Stimulated activated naive CD4-positive, alpha-beta T cell treated with Interleukin-2 at 50 U/mL for 16 hours (primary cell): ENCODE measurements around the gene NYAP1.
A peak's percentile ranks its signal among the peaks of the same experiment; 100 is the strongest.
"Not testable (repeated sequence)": the region's sequence is repeated elsewhere in the genome, so short reads cannot be mapped to it uniquely, and the experiment has no call there.

ENCODE experiments used
- DNase-seq: peaks from one replicate; lab custom pipeline; 2025; lab: John Stamatoyannopoulos, UW

NYAP1 gene

DNA sequence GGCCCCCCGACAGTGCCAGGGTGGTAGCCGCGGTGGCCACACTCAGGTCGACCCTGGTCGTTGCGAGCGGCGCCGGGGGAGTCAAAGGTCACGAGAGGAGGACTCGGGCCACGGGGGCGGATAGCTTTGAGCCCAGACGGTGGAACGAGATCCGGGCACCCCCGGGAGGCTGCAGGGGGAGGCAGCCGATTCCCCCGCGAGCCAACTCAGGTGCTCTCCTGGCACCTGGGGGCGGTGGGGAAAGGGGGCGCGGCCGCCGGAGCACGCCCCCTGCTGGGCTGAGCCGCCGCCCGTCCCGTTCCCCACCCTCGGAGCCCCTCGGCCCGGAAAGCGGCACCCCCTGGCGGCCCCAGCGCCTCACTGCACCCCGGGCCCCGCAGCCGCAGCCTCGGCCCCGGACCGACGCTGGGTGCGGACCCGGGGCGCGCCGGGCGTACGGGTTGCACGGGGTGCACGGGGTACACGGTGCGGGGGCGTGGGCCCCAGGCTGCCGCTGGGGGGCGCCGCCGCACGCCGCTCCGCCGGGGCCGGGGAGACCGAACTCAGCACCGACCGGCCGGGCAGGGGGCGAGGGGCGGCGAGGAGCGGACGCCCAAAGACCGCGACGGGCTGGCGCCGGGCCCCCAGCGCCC is 521 bp upstream of the NYAP1 start:
- peak; percentile 72 for DNase-seq

DNA sequence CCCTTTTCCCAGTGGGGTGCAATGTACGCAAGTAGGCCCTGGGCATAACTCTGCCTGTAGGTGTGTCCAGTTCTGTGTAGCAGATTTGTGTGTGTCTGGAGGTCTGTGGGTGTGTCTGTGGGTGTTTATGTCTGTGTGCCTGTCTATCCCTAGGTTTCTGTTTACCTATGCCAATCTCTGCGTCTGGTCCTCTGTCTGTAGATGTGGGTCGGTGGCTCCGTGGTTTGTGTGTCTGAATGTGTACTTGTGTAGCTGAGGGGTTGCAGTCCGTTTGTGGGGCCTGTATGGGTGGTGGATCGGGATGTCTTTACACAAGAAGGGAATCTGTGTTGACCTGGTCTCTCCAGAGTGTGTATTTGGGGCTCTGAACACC is 932 bp downstream of the NYAP1 start:
- no peak for DNase-seq

DNA sequence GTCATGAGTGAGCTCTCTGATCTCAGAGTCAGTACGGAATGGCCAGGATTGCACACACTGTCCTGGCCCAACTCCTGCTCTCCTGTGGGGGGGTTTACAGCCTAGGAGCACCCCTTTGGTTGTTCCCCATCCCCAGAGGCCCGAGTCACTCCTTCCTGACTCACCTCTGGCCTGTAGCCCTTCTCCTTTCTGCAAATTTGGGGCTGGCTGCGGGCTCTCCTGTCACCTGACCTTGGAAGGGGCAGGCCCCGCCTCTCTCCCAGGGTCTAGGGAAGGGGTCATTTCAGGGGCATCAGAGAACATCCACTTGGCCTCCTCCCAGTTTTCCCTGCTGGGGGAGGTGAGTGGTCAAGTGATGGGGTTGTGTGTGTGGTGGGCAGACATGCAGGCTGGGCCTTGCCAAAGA is 1.7 kb downstream of the NYAP1 start:
- no peak for DNase-seq

DNA sequence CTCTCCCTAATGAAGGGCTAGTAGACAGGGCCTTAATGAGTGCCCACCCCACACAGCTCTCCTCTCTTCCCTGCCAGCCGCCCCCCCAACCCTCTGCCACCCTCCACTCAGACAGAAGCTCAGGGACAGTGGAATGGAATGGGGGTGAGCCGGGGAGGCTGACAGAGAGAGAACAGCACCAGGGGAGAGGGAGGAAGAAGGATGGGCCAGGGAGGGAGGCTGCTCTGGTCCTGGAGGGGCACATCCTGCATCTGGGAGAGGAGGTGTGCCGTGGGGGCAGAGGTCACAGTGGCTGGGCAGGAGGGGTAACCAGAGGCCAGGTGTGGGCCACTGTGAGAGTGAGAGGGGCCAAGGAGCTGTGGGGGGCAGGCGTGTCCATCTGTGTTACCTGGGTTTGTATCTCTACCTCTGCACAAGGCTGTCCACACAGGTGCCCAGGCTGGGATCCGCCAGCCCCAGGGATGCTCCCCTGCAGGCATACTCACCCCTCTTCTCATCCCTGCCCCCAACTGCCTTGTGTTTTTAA is 2.4 kb downstream of the NYAP1 start:
- no peak for DNase-seq

DNA sequence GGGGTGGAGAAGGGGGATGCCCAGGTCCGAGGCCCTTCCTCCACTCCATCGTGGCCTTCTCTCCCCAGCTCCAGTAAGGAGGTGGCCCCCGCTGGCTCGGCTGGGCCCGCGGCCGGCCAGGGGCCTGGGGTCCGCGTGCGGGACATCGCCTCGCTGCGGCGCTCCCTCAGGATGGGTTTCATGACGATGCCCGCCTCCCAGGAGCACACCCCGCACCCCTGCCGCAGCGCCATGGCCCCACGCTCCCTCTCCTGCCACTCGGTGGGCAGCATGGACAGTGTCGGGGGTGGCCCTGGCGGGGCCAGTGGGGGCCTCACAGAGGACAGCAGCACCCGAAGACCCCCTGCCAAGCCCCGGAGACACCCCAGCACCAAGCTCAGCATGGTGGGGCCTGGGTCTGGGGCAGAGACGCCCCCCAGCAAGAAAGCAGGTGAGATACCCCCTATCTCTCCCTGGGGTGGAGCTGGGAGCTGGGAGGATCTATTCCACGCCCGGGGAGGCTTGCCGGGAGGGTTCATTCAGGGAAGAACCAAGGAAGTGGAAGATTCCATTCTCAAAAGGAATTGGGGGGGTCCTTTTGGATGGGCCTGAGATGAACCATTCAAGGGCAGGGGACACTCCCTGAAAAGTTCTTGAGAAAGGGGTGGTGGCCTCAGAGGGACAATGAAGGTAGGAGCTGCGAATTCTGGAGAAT is 3.2 kb downstream of the NYAP1 start:
- no peak for DNase-seq

DNA sequence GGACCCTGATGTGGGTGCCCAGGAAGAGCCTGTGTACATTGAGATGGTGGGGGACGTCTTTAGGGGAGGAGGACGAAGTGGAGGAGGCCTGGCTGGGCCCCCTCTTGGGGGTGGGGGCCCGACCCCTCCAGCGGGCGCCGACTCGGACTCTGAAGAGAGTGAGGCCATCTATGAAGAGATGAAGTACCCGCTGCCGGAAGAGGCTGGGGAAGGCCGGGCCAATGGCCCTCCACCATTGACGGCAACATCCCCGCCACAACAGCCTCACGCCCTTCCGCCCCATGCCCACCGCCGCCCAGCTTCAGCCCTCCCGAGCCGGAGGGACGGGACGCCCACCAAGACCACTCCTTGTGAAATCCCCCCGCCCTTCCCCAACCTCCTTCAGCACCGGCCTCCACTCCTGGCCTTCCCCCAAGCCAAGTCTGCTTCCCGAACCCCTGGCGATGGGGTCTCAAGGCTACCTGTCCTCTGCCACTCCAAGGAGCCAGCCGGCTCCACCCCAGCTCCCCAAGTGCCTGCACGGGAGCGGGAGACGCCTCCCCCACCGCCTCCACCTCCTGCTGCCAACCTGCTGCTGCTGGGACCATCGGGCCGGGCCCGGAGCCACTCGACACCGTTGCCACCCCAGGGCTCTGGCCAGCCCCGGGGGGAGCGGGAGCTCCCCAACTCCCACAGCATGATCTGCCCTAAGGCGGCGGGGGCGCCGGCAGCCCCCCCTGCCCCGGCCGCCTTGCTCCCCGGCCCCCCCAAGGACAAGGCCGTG is 4.8 kb downstream of the NYAP1 start:
- no peak for DNase-seq

DNA sequence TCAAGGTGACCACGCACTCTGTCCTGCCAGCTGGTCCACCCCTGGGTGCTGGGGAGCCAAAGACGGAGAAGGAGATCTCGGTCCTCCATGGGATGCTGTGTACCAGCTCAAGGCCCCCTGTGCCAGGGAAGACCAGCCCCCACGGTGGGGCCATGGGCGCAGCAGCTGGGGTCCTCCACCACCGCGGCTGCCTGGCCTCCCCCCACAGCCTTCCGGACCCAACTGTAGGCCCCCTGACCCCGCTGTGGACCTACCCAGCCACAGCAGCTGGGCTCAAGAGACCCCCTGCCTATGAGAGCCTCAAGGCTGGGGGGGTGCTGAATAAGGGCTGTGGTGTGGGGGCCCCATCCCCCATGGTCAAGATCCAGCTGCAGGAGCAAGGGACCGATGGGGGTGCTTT is 5.4 kb downstream of the NYAP1 start:
- DNase-seq: no peak

DNA sequence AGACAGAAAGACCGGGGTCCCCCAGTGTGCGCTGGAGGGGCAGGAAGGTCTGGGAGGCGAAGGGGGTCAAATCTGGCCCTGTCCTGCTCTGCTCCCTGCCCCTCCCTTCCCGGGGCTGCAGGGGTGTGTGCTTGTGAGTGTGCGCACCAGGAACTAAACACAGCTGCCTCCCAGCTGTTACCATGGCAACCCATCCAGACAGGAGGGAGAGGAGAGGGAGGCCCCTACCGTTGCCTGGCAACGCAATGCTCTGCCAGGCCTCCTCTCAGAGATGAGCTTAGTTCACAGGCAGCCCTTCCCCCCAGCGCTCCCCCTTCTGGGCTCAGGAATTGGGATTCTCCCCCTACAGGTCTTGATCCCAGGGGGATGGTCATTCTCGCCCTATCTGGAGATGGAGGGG is 6.1 kb downstream of the NYAP1 start:
- DNase-seq: no peak

DNA sequence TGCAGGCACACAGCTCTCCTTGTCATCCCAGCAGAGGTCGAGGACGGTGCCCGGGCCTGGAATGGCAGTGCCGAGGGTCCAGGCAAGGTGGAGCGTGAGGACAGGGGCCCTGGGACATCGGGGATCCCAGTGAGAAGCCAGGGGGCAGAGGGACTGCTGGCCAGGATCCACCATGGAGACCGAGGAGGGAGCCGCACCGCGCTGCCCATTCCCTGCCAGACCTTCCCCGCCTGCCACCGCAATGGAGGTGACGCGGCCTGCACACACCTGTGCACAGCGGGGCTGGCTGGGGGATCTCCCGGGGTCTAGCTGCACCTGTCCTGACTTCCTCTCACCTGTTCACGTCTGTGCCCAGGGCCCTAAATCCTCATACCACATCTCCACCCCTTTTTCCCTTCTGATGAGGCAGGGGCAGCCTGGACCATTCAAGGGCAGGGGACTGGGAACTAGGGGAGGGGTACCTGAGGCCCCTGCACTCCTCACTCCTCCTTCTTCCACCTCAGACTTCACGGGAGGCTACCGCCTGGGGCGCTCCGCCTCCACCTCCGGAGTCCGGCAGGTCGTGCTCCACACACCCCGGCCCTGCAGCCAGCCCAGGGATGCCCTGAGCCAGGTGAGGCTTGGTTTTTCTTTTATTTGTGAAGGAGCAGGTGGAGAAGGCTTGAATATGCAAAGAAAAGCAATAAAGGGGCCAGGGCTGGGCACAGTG is 6.9 kb downstream of the NYAP1 start:
- DNase-seq: no peak

DNA sequence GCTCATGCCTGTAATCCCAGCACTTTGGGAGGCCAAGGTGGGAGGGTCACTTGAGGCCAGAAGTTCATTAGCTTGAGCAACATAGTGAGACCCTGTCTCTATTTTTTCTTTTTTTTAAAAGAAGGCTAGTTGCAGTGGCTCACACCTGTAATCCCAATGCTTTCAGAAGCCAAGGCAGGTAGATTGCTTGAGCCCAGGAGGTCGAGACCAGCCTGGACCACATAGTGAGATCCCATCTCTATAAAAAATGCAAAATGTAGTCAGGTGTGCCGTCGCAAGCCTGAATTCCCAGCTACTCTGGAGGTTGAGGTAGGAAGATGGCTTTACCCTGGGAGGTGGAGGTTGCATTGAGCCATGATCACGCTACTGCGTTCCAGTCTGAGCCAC is 7.5 kb downstream of the NYAP1 start:
- DNase-seq: no peak

DNA sequence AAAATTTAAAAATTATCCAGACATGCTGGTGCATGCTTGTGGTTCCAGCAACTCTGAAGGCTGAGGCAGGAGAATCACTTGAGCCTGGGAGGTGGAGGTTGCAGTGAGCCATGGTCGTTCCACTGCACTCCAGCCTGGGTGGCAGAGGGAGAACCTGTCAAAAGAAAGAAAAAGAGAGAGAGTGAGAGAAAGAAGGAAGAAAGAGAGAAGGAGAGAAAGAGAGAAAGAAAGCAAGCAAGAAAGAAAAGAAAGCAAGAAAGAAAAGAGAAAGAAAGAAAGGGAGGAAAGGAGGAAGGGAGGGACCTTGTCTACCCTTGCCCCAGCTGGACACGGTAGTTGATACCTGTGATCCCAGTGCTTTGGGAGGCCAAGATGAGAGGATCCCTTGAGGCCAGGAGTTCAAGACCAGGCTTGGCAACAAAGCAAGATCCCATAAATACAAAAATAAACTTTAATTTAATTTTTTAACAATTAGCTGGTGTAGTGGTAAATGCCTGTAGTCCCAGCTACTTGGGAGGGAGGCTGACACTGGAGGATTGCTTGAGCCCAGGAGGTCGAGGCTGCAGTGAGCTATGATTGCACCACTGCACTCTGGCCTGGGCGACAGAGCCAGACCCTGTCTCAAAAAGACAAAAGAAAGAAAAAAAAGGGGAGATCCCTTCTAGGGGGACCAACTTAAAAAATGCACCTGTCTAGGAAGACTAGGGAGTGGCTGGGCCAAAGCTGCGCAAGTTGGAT is 9.2 kb downstream of the NYAP1 start:
- DNase-seq: no peak

DNA sequence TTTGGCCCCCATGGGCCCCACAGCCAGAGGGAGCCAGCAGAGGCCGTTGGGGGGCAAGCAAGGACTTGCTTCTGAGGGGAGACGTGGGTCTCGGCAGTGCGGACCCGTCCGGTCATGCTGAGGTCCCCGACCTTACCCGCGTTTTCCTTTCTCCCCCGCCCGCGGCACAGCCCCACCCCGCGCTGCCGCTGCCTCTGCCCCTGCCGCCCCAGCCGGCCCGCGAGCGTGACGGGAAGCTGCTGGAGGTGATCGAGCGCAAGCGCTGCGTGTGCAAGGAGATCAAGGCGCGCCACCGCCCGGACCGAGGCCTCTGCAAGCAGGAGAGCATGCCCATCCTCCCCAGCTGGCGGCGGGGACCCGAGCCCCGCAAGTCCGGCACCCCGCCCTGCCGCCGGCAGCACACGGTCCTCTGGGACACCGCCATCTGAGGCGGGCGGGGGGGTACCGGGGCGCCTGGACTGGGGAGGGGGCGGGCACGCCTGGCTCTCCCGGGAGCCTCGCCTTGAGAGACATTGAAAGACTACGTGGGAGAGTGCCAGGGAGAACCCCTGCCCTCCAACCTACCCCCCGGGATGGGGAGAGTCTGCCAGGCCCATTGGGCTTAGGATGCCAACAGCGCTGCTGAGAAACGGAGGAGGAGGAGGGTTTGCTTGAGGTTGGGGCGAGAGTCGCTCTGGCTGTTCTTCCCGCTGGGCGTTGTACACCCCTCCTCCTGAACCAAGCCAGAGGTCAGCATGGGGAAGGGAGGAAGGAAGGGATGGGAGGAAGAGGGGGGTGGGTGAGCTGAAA is 9.9 kb downstream of the NYAP1 start:
- peak; percentile 48 for DNase-seq

DNA sequence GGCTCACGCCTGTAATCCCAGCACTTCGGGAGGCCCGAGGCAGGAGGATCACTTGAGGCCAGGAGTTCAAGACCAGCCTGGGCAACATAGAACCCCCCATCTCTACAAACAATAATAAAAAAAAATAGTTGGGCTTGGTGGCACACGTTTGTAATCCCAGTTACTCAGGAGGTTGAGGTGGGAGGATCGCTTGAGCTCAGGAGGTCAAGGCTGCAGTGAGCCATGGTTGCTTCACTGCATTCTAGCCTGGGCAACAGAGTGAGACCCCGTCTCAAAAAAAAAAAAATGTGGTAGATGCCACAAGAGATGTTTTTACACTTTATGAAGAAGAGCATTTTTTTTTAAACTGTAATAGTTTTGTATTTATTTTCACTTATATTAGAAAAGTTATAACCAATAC is 12.8 kb downstream of the NYAP1 start:
- no peak for DNase-seq

DNA sequence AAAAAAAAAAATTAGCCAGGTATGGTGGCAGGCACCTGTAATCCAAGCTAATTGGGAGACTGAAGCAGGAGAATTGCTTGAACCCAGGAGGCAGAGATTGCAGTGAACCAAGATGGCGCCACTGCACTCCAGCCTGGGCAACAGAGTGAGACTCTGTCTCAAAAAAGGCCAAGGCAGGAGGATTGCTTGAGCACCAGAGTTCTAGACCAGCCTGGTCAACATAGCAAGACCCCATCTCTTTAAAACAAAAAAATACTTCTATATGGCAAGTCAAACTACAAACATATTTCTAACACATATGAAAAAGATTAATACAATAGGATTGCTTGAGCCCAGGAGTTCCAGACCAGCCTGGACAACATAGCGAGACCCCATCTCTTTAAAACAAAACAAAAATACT is 17.0 kb downstream of the NYAP1 start:
- DNase-seq: not testable (repeated sequence)

DNA sequence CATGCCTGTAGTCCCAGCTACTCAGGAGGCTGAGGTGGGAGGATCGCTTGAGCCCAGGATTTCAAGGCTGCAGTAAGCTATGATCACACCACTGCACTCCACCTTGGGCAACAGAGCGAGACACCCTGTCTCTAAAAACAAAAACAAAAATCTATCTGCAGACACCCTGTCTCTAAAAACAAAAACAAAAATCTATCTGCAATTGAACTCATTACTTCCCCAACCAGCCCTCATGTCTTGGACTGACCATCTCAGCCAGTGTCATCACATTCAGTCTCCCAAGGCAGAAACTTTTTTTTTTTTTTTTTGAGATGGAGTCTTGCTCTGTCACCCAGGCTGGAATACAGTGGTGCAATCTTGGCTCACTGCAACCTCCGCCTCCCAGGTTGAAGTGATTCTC is 20.3 kb downstream of the NYAP1 start:
- not testable (repeated sequence) for DNase-seq

DNA sequence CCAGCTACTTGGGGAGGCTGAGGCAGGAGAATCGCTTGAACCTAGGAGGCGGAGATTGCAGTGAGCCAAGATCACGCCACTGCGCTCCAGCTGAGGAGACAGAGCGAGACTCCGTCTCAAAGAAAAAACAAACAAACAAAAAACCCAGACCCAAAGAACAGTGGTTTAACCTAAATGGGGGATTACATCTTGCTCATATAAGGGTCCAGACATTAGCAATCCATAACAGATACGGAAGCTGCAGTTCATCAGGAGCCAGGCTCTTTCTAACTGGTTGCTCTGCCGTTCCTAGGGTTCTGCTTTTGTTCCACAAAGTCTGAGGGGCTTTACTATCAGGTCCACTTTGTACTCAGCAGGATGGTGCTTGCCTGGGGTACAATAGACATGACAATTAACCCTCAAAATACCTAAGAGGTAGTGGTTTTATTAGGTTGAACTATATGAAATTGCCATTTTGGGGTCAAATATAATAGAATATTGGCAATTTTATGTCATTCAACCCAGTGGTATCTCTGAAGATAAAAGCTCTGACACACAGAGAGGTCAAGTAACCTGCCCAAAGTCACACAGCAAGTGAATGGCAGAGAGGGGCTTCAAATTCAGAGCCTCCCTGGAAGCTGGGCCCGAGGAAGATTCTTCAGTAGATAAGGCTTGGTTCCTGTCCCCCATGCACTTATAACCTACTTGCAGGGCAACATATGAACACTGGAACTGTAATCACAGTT is 21.3 kb downstream of the NYAP1 start:
- DNase-seq: no peak

DNA sequence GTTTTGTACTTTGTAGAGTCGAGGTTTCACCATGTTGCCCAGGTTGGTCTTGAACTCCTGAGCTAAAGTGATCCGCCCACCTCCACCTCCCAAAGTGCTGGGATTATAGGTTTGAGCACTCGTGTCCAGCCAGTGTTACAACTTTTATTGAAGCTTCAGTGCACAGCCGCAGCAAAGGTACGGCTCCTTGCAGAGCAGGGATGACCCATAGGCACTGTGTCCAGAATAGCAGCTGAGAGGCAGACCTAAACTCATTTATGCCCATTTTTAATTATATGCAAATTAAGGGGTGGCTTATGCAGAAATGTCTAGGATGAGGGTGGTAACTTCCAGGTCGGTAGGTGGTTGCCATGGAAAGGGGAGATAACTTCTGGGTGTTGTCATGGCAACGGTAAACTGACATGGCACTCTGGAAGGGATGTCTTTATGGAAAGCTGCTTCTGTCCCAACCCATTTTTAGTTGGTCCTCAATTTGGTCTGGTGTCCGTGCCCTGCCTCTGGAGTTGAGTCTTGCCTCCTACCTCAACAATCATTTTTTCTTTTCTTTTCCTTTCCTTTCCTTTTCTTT is 22.7 kb downstream of the NYAP1 start:
- no peak for DNase-seq

DNA sequence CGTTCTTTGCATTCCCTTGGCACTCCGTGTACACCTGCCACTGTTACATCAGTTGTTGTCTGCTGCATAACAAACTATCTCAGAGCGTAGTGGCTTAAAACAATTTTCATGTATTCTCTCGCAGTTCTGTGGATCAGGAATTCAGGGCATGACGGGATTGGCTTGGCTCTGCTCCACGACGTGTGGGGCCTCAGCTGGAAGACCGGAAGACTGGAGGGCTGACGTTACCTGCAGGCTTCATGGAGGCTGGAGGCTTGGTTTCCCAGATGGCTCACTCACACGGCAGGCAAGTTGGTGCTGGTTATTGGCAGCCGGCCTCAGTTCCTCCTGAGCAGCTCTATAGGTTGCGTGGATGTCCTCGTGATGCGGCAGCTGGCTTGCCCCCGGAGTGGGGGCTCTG is 25.5 kb downstream of the NYAP1 start:
- no peak for DNase-seq

DNA sequence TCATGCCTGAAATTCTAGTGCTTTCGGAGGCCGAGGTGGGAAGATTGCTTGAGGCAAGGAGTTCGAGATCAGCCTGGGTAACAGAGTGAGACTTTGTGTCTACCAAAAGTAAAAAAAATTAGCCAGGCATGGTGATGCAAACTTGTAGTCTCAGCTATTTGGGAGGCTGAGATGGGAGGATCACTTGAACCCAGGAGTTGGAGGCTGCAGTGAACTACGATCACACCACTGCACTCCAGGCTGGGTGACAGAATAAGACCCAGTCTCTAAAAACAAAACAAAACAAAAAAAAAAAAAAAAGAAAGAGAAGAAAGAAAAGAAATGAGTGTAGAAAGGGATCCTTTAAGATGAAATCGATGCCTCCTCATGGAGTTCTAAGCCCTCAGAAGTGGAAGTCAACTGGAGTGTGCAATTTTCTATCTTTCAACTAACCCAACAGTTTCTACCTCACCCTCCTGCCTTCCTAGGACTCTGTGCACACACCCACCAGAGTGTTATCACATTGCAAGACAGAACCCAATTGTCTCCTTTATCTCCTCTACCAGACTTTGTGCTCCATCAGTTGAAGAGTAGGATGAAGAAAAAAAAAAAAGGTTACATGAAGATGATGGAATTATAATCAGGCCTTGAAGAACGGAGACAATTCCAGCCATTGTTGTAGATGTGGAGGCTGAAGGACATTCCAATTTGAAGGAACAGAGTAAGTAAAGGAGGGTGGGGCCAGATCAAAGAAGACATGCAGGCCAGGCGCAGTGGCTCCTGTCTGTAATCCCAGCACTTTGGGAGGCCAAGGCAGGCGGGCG is 26.9 kb downstream of the NYAP1 start:
- no peak for DNase-seq
